Left ventricle myocardium inferior (tissue), 1 donor: ENCODE measurements around the gene CCDC89. TPM values are rescaled to one million over a fixed set of nuclear protein-coding genes. Genes with fewer than 3 reads are reported as not detected.

Experiments
- DNase-seq: peaks from one replicate; pipeline ENCODE4 v3.0.0-alpha.2; 2020
- H3K27ac ChIP-seq: fragments of 200-600 bp; replicated peaks from 2 replicates; pipeline ENCODE4 v1.8.0; 2021
- H3K27me3 ChIP-seq: fragments of 200-600 bp; 2 replicates; pipeline ENCODE4 v1.8.0; 2021; ENCODE audit warnings: low read depth
- H3K36me3 ChIP-seq: fragments of 200-600 bp; 2 replicates; pipeline ENCODE4 v1.8.0; 2021
- H3K4me1 ChIP-seq: fragments of 200-600 bp; 2 replicates; pipeline ENCODE4 v1.8.0; 2021
- H3K4me3 ChIP-seq: fragments of 200-600 bp; 2 replicates; pipeline ENCODE4 v1.8.0; 2021; ENCODE audit warnings: mild to moderate bottlenecking, moderate library complexity
- H3K9me3 ChIP-seq: fragments of 200-600 bp; replicated peaks from 2 replicates; pipeline ENCODE4 v1.8.0; 2021
- intact Hi-C: fragments of 100-400 bp; cut with micrococcal nuclease; formaldehyde crosslinking; loops from one replicate; pipeline ENCODE4 v1.11.0; 2022
- total RNA-seq: library from RNA; stranded (reverse); fragmentation: NEBNext Ultra II Directional; extraction: Animal tissue kit (Norgen Biotek cat#: 25700); gene quantifications from one replicate; pipeline ENCODE4 v1.2.1, GENCODE V29; 2021
- TF ChIP-seq, protein P1 (sequence below): fragments of 200-600 bp; IDR thresholded peaks from 2 replicates; pipeline ENCODE4 v1.8.0; 2021; ENCODE audit warnings: antibody characterized with exemption, mild to moderate bottlenecking, borderline replicate concordance
- donor health status: DM: no; HTN: yes; CAD: no; lungs with severe emphysema.

The CCDC89 gene
- total RNA-seq, 1 donor from 2014 or later = 0.63 TPM

DNA sequence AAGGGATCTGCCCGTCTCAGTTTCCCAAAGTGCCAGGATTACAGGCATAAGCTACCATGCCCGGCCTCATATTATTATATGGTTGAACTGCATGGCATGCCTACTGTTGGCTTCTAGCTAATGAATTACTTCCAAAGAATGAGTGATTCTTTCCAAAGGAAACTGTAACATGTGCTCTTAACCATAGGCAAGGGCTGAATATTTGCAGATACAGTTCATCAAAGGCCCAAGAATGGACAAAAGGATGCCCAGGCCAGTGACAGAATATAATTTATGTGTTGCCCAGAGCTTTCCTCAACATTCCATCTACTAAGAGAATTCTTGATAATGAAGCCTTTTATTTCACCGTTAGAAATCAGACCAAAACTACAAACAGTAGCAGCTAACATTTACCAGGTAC is 27.0 kb upstream of the CCDC89 start:
- intact Hi-C loops = no loop called here
- Histone ChIP-seq H3K36me3 (no peaks in the 10 kb centered on the region), H3K9me3 (no peaks in the 10 kb centered on the region), H3K4me3 (no peak overlapping the region), H3K4me1 (no peaks in the 10 kb centered on the region), H3K27me3 (no peaks in the 10 kb centered on the region), H3K27ac (no peak overlapping the region)
- DNase-seq = no peak
- TF ChIP-seq, protein P1, sequence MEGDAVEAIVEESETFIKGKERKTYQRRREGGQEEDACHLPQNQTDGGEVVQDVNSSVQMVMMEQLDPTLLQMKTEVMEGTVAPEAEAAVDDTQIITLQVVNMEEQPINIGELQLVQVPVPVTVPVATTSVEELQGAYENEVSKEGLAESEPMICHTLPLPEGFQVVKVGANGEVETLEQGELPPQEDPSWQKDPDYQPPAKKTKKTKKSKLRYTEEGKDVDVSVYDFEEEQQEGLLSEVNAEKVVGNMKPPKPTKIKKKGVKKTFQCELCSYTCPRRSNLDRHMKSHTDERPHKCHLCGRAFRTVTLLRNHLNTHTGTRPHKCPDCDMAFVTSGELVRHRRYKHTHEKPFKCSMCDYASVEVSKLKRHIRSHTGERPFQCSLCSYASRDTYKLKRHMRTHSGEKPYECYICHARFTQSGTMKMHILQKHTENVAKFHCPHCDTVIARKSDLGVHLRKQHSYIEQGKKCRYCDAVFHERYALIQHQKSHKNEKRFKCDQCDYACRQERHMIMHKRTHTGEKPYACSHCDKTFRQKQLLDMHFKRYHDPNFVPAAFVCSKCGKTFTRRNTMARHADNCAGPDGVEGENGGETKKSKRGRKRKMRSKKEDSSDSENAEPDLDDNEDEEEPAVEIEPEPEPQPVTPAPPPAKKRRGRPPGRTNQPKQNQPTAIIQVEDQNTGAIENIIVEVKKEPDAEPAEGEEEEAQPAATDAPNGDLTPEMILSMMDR = no peak

DNA sequence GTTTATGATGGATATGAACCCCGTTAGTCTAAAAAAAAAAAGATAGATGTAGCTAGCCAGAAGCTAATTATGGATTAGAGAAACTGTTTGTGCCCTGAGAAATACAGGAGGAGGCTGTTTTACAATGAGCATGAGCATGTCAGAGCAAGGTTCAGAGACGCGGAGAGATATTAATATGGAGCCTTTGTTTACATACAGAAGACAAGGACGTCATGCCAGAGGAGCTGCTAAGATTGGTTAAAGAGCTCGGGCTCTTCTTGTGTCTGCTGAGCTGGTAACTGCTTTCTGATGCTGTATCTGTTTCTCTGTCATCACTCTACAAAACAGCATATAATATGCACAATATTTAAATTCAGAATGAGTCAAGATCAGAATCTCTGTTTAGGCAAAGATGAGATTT is 24.9 kb upstream of the CCDC89 start:
- Histone ChIP-seq H3K4me3 (no peak overlapping the region), H3K36me3 (no peaks in the 10 kb centered on the region), H3K27ac (no peak overlapping the region), H3K4me1 (no peaks in the 10 kb centered on the region), H3K27me3 (no peaks in the 10 kb centered on the region), H3K9me3 (no peaks in the 10 kb centered on the region)
- DNase-seq = no peak
- TF ChIP-seq, protein P1 = no peak
- intact Hi-C loops = no loop called here

DNA sequence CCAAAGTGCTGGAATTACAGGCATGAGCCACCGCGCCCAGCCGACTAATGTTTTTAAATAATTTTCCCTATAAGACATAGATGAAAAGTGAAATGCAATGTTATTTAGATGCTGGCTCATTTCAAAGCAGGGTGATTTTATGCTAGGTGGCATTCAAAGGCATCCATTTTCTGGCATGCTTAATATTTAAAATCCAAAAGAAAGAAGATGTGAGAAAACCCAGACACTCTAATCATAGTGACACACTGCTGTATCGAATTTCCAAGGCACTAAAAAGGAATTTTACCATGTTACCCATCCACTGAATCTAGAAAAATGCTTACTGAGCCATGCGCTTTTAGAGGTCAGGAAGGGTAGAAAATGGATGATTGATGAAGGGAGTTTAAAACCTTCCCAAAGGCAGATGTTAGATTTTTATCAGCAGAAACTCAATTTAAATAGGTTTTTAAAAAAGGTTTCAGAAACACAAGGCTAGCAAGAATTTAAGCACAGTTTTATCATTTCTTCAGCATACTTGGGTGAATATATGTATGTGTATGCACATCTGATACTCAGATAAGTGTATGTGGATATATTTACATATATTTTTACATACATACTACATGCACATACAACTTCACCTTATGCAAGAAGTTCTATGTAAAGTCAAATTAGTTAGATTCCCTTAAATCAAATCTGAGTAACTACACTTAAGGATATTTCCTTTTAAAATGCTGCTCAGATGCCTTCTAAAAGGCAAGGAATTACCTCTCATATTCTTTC is 24.1 kb upstream of the CCDC89 start:
- TF ChIP-seq, protein P1 = no peak
- DNase-seq = no peak
- Histone ChIP-seq H3K9me3 (no peaks in the 10 kb centered on the region), H3K27ac (no peak overlapping the region), H3K27me3 (no peaks in the 10 kb centered on the region), H3K4me1 (no peaks in the 10 kb centered on the region), H3K4me3 (no peak overlapping the region), H3K36me3 (no peaks in the 10 kb centered on the region)
- intact Hi-C loops = no loop called here

DNA sequence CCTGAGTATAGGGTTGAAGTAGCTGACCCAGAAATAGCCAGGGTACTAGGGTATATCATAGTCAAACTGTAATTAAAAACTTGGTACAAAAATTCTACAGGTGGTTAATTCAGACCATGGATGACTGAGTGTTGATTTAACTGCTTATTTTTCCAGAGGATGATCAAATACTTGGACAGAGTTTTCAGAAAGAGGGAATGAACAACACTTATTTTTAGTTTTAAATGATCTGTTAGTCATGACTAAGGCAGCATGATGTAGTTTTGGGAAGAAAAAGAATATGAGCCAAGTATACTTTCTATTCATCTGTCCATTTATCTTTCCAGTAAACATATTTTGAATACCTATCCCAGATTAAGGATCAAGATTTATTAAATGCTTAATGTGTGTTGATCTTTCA is 19.8 kb upstream of the CCDC89 start:
- Histone ChIP-seq H3K4me1 (no peaks in the 10 kb centered on the region), H3K27ac (no peak overlapping the region), H3K4me3 (no peak overlapping the region), H3K36me3 (no peaks in the 10 kb centered on the region), H3K9me3 (no peaks in the 10 kb centered on the region), H3K27me3 (no peaks in the 10 kb centered on the region)
- no peak for DNase-seq
- TF ChIP-seq, protein P1 = no peak
- intact Hi-C loops = no loop called here

DNA sequence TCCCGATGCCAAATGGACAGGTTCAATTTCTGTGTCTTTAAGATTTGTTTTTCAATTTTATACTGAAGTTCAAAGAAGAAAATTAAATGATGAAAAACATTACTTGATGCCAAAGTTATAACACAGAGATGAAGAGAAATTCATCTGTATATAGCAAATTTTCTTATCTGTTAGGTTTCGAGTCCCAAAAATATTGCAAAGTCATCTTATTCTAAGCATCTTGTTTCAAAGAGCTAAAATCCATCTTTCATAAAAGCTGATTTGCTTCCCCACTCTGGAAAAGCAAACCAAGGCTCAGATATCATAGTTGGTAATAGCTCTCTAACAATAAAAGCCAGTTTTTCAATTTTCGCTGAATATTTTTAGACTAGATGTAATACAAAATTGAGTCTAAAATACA is 19.0 kb upstream of the CCDC89 start:
- TF ChIP-seq, protein P1 = no peak
- H3K27me3 ChIP-seq = no peaks in the 10 kb centered on the region
- no peak for DNase-seq
- H3K9me3 ChIP-seq = no peaks in the 10 kb centered on the region
- no peak overlapping the region for H3K27ac ChIP-seq
- H3K4me3 ChIP-seq = no peak overlapping the region
- intact Hi-C loops = no loop called here
- no peaks in the 10 kb centered on the region for H3K36me3 ChIP-seq
- H3K4me1 ChIP-seq = no peaks in the 10 kb centered on the region
